GM23338 (cell line): ENCODE measurements around the gene SMIM14. TPM values are rescaled to one million over a fixed set of nuclear protein-coding genes. Genes with fewer than 3 reads are reported as not detected.
"Not testable (repeated sequence)": the region's sequence is repeated elsewhere in the genome, so short reads cannot be mapped to it uniquely, and the experiment has no call there.

Experiments
- ATAC-seq: fragments of 200-7000 bp; cut with Tn5 transposase; 3 replicates; pipeline ENCODE4 v1.9.1; 2020
- DNase-seq: peaks from one replicate; pipeline ENCODE4 v3.0.0-alpha.2; 2015; ENCODE audit warnings: low spot score
- H2AFZ ChIP-seq: fragments of 200-600 bp; sonication (generic); 2 replicates; pipeline ENCODE4 v1.8.0; 2016; ENCODE audit warnings: antibody characterized with exemption, mild to moderate bottlenecking, moderate library complexity
- H3F3A ChIP-seq: fragments of 200-600 bp; sonication (generic); replicated peaks from 2 replicates; pipeline ENCODE4 v1.8.0; 2017; ENCODE audit warnings: antibody characterized with exemption, mixed run types, low read depth
- H3K27ac ChIP-seq: fragments of 200-600 bp; sonication (generic); 2 replicates; pipeline ENCODE4 v1.6.1; 2016; ENCODE audit warnings: low read depth
- H3K27me3 ChIP-seq: fragments of 200-600 bp; sonication (generic); 2 replicates; pipeline ENCODE4 v1.8.0; 2016; ENCODE audit warnings: mild to moderate bottlenecking, mixed run types, moderate library complexity; ENCODE audit not compliant: insufficient read depth
- H3K36me3 ChIP-seq: fragments of 200-600 bp; sonication (generic); 2 replicates; pipeline ENCODE4 v1.8.0; 2016; ENCODE audit warnings: mild to moderate bottlenecking; ENCODE audit not compliant: insufficient read depth
- H3K4me1 ChIP-seq: fragments of 200-600 bp; sonication (generic); 2 replicates; pipeline ENCODE4 v1.8.0; 2016; ENCODE audit warnings: mild to moderate bottlenecking, moderate library complexity; ENCODE audit not compliant: insufficient read depth
- H3K4me2 ChIP-seq: fragments of 200-600 bp; sonication (generic); 2 replicates; pipeline ENCODE4 v1.7.1; 2017; ENCODE audit warnings: mixed run types
- H3K4me3 ChIP-seq: fragments of 200-600 bp; sonication (generic); 2 replicates; pipeline ENCODE4 v1.6.1; 2016; ENCODE audit warnings: mixed run types
- H3K79me2 ChIP-seq: fragments of 200-600 bp; sonication (generic); replicated peaks from 2 replicates; pipeline ENCODE4 v1.8.0; 2017; ENCODE audit warnings: mild to moderate bottlenecking; ENCODE audit not compliant: insufficient read depth
- H3K9me2 ChIP-seq: fragments of 200-600 bp; sonication (generic); 2 replicates; pipeline ENCODE4 v1.8.0; 2017; ENCODE audit not compliant: insufficient read depth
- H4K20me1 ChIP-seq: fragments of 200-600 bp; sonication (generic); replicated peaks from 2 replicates; pipeline ENCODE4 v1.8.0; 2017; ENCODE audit warnings: mild to moderate bottlenecking; ENCODE audit not compliant: insufficient read depth
- H3K27ac Mint-ChIP-seq: 2 replicates; pipeline ENCODE4 v1.8.0; 2020; ENCODE audit warnings: inconsistent platforms, mild to moderate bottlenecking, moderate library complexity, mixed read lengths
- H3K27me3 Mint-ChIP-seq: 3 replicates; pipeline ENCODE4 v1.8.0; 2022; ENCODE audit warnings: low read depth, mild to moderate bottlenecking, moderate library complexity, mixed read lengths, inconsistent platforms; ENCODE audit not compliant: insufficient read depth, poor library complexity
- H3K36me3 Mint-ChIP-seq: 3 replicates; pipeline ENCODE4 v1.8.0; 2021; ENCODE audit warnings: low read depth, mild to moderate bottlenecking, inconsistent platforms, moderate library complexity, mixed read lengths
- H3K4me1 Mint-ChIP-seq: 3 replicates; pipeline ENCODE4 v1.8.0; 2020; ENCODE audit warnings: mild to moderate bottlenecking, inconsistent platforms, mixed read lengths
- H3K4me3 Mint-ChIP-seq: 3 replicates; pipeline ENCODE4 v1.8.0; 2021; ENCODE audit warnings: moderate library complexity, mild to moderate bottlenecking, inconsistent platforms, mixed read lengths
- H3K9me3 Mint-ChIP-seq: 3 replicates; pipeline ENCODE4 v1.8.0; 2020; ENCODE audit warnings: moderate library complexity, mild to moderate bottlenecking, inconsistent platforms, mixed read lengths
- EZH2 ChIP-seq: fragments of 200-600 bp; sonication (generic); IDR thresholded peaks from one replicate; pipeline ENCODE4 v1.8.0; 2017; ENCODE audit warnings: antibody characterized with exemption, mild to moderate bottlenecking, low read depth; ENCODE audit not compliant: unreplicated experiment
- NANOG ChIP-seq: IDR thresholded peaks from 2 replicates; pipeline ENCODE4 v1.6.1; 2016; ENCODE audit warnings: antibody characterized with exemption, borderline replicate concordance
- STAT1 ChIP-seq: IDR thresholded peaks from one replicate; pipeline ENCODE4 v1.6.1; 2016; ENCODE audit warnings: antibody characterized with exemption; ENCODE audit not compliant: unreplicated experiment
- ZNF331 ChIP-seq: fragments of 250-450 bp; sonication (Bioruptor Pico); IDR thresholded peaks from 2 replicates; pipeline ENCODE4 v1.5.0; 2020; ENCODE audit warnings: low read depth, mild to moderate bottlenecking, moderate library complexity
- ZNF462 ChIP-seq: fragments of 250-450 bp; sonication (Bioruptor Pico); IDR thresholded peaks from 2 replicates; pipeline ENCODE4 v1.5.0; 2020; ENCODE audit warnings: mild to moderate bottlenecking, moderate library complexity
- polyA plus RNA-seq: library from polyadenylated mRNA; unstranded; fragments of >200 nt; fragmentation: Nextera tagmentation; extraction: Ambion mirVana; gene quantifications from 2 replicates; pipeline ENCODE4 v1.2.1, GENCODE V29; 2016
- total RNA-seq: library from RNA; depleted of rRNA; stranded (reverse); fragments of >200 nt; shearing (Covaris generic); gene quantifications from 2 replicates; pipeline ENCODE4 v1.2.3, GENCODE V29; 2014

SMIM14 gene
- total and polyA plus RNA-seq, 2 experiments from 2014 or later: 29.0 to 52.6 TPM

GRCh38 chr4:39533541-39533940 is 105.1 kb downstream of the SMIM14 start:
- Mint-ChIP-seq H3K27ac (no peak overlapping the region), H3K27me3 (peaks cover 13% of the 10 kb centered on the region), H3K36me3 (peaks cover 77% of the 10 kb centered on the region), H3K4me3 (no peak overlapping the region), H3K9me3 (peaks cover 55% of the 10 kb centered on the region), H3K4me1 (no peaks in the 10 kb centered on the region)
- no peak for ATAC-seq
- H4K20me1 ChIP-seq: peaks cover 9% of the 10 kb centered on the region; the same call in 1 of the 2 replicates
- H3K4me3 ChIP-seq: no peak overlapping the region
- H3K4me1 ChIP-seq: no peaks in the 10 kb centered on the region
- H3K9me2 ChIP-seq: no peaks in the 10 kb centered on the region
- TF ChIP-seq STAT1 (no peak), ZNF462 (CRISPR knock-in tag) (no peak), EZH2 (no peak), NANOG (no peak), ZNF331 (CRISPR knock-in tag) (no peak)
- no peak overlapping the region for H3K27ac ChIP-seq
- no peak overlapping the region for H3K4me2 ChIP-seq
- no peak for DNase-seq
- peaks cover 44% of the 10 kb centered on the region for H3K36me3 ChIP-seq
- H3K79me2 ChIP-seq: peaks cover 27% of the 10 kb centered on the region
- H3F3A ChIP-seq: 0 out of 2 replicates have a peak, but pooled peaks cover 10% of the 10 kb centered on the region
- H3K27me3 ChIP-seq: no peaks in the 10 kb centered on the region
- H2AFZ ChIP-seq: no peak overlapping the region

- not testable (repeated sequence) for H3K4me3 ChIP-seq, H3K9me2 ChIP-seq, H4K20me1 ChIP-seq, H3K27ac Mint-ChIP-seq, H3K27me3 ChIP-seq, H3K4me1 ChIP-seq, DNase-seq, H3K4me2 ChIP-seq, H2AFZ ChIP-seq, ATAC-seq, H3K4me1 Mint-ChIP-seq, H3K27ac ChIP-seq, H3K4me3 Mint-ChIP-seq
- peaks cover 44% of the 10 kb centered on the region for H3K36me3 ChIP-seq
- Mint-ChIP-seq H3K9me3 (peaks cover 57% of the 10 kb centered on the region), H3K36me3 (peaks cover 82% of the 10 kb centered on the region), H3K27me3 (peaks cover 13% of the 10 kb centered on the region)
- 0 out of 2 replicates have a peak, but pooled peaks cover 10% of the 10 kb centered on the region for H3F3A ChIP-seq
- peaks cover 31% of the 10 kb centered on the region for H3K79me2 ChIP-seq
Measured at GRCh38 chr4:39532237-39532636, 106.4 kb downstream of the SMIM14 start.
